Gastrocnemius medialis (tissue), 4 donors: ENCODE data around the gene GALNT10. TPM values are rescaled to one million over a fixed set of nuclear protein-coding genes. Genes with fewer than 3 reads are reported as not detected.

ENCODE experiments used
- ATAC-seq, 2 donors: fragments of 150-250 bp; one replicate each; pipeline ENCODE4 v1.9.1; 2016
- DNase-seq, 2 donors: peaks; one replicate each; pipeline ENCODE4 v3.0.0-alpha.2; 2019
- H3K27ac ChIP-seq, 4 donors: fragments of 200-600 bp; sonication (generic); 1 replicate in 1 of 4; 2 replicates in 3 of 4; pipeline ENCODE4 v1.5.1; 2016 to 2018; ENCODE audit warnings: mild to moderate bottlenecking in 2 of 4, moderate library complexity in 1 of 4
- H3K27me3 ChIP-seq, 3 donors: fragments of 200-600 bp; sonication (generic) in 2 of 3; 1 replicate in 1 of 3; 2 replicates in 2 of 3; pipeline versions ENCODE4 v1.5.1 to v1.6.0; 2016 to 2019; ENCODE audit warnings: mild to moderate bottlenecking in 1 of 3, moderate library complexity in 1 of 3
- H3K36me3 ChIP-seq, 2 donors: fragments of 200-600 bp; sonication (generic) in 1 of 2; one replicate each; pipeline ENCODE4 v1.5.1; 2017 to 2018
- H3K4me1 ChIP-seq, 2 donors: fragments of 200-600 bp; sonication (generic) in 1 of 2; one replicate each; pipeline ENCODE4 v1.5.1; 2016 to 2017; ENCODE audit warnings: mild to moderate bottlenecking in 2 of 2
- H3K4me3 ChIP-seq, 4 donors: fragments of 200-600 bp; sonication (generic) in 3 of 4; 1 replicate in 1 of 4; 2 replicates in 3 of 4; pipeline ENCODE4 v1.5.1; 2016 to 2019; ENCODE audit warnings: mild to moderate bottlenecking in 2 of 4
- H3K9me3 ChIP-seq, 3 donors: fragments of 200-600 bp; sonication (generic) in 2 of 3; 1 replicate in 1 of 3; 2 replicates in 2 of 3; pipeline ENCODE4 v1.5.1; 2016 to 2019
- CTCF ChIP-seq, 5 experiments: fragments of 450-650 bp in 3 of 5; fragments of 200-600 bp in 2 of 5; sonication (generic) in 2 of 5; IDR thresholded peaks in 4 of 5; conservative IDR thresholded peaks in 1 of 5; 1 replicate in 4 of 5; 2 replicates in 1 of 5; pipeline ENCODE4 v1.5.1; 2016 to 2019; ENCODE audit warnings: antibody characterized with exemption in 5 of 5, mild to moderate bottlenecking in 3 of 5, moderate library complexity in 3 of 5
- POLR2A ChIP-seq, 2 donors: fragments of 450-650 bp; IDR thresholded peaks; one replicate each; pipeline ENCODE4 v1.6.1; 2017; ENCODE audit warnings: antibody characterized with exemption in 2 of 2, mild to moderate bottlenecking in 2 of 2, moderate library complexity in 2 of 2
- in situ Hi-C, 4 donors: fragments of 200-750 bp; cut with MboI; loops; one replicate each; pipeline versions ENCODE4 v1.15.0 to v1.8.0; 2017; ENCODE audit warnings: low sequenced_read_pairs in 4 of 4
- intact Hi-C: fragments of 100-400 bp; cut with DNase I; formaldehyde crosslinking; loops from one replicate; pipeline ENCODE4 v1.15.1; 2023; ENCODE audit warnings: low total_unique reads
- total RNA-seq, 4 donors: library from RNA; depleted of rRNA; stranded (reverse); fragments of >200 nt; gene quantifications; one replicate each; pipeline versions ENCODE4 v1.1.0 to v1.2.3, GENCODE V29; 2016

GALNT10 gene
- total RNA-seq, 4 donors from 2014 or later = 6.1 to 9.9 (median 6.4) TPM

GRCh38 chr5:154445422-154446194 lies 255.1 kb downstream of the GALNT10 start, which contains the start of gene SAP30L:
Gene SAP30L (plus strand): TSS chr5:154445997. CDS start chr5:154446605, 608 bp downstream.
- DNase-seq = peak; percentile 87 to 95
- H3K36me3 ChIP-seq = peaks cover 0 to 7% of the 10 kb centered on the region in 2 donors
- intact Hi-C loops (loop anchor here (5.0 kb wide), 2 partner anchors 253 to 403 kb away; partner anchors contain the start of gene GALNT10), in situ Hi-C loops (no loop called here)
- H3K27ac ChIP-seq = peak within 1 kb of the TSS; percentile 75 to 84 (median 82)
- no peaks in the 10 kb centered on the region for H3K27me3 ChIP-seq
- H3K4me1 ChIP-seq = peaks cover 22 to 42% of the 10 kb centered on the region in 2 donors
- ATAC-seq = peak; percentile 94 to 96
- TF ChIP-seq CTCF (IDR thresholded peaks at IDR 0.05 in 4 of 5, conservative IDR thresholded peaks at IDR 0.05 in 1 of 5) (no peak), POLR2A (IDR thresholded peaks at IDR 0.05) (peak; percentile 71 to 83)
- H3K9me3 ChIP-seq = no peaks in the 10 kb centered on the region
- peak within 1 kb of the TSS; percentile 83 to 96 (median 88) for H3K4me3 ChIP-seq

GRCh38 chr5:154446195-154447088 lies 255.9 kb downstream of the GALNT10 start:
- Histone ChIP-seq H3K4me3 (peak overlapping the region; percentile 74 to 88 (median 85)), H3K27me3 (no peaks in the 10 kb centered on the region), H3K36me3 (peaks cover 0 to 9% of the 10 kb centered on the region in 2 donors), H3K27ac (peak overlapping the region; percentile 62 to 84 (median 78)), H3K4me1 (peaks cover 22 to 42% of the 10 kb centered on the region in 2 donors), H3K9me3 (no peaks in the 10 kb centered on the region)
- TF ChIP-seq POLR2A (IDR thresholded peaks at IDR 0.05) = no peak
- no peak for TF ChIP-seq CTCF (IDR thresholded peaks at IDR 0.05 in 4 of 5, conservative IDR thresholded peaks at IDR 0.05 in 1 of 5)
- in situ Hi-C loops = no loop called here
- intact Hi-C loops = loop anchor here (5.0 kb wide), 2 partner anchors 254 to 404 kb away; partner anchors contain the start of gene GALNT10
- DNase-seq (peak in 1 of 2 donors; percentile 13), ATAC-seq (peak; percentile 19 to 34)

- in situ Hi-C loops = no loop called here
- H3K36me3 ChIP-seq = peaks cover 0 to 16% of the 10 kb centered on the region in 2 donors
- H3K4me1 ChIP-seq = peaks cover 22 to 42% of the 10 kb centered on the region in 2 donors
- ATAC-seq (no peak), DNase-seq (no peak)
- H3K27me3 ChIP-seq = no peaks in the 10 kb centered on the region
- peak overlapping the region; percentile 62 to 84 (median 78) for H3K27ac ChIP-seq
- TF ChIP-seq CTCF (IDR thresholded peaks at IDR 0.05 in 4 of 5, conservative IDR thresholded peaks at IDR 0.05 in 1 of 5) = no peak
- no peak for TF ChIP-seq POLR2A (IDR thresholded peaks at IDR 0.05)
- no peaks in the 10 kb centered on the region for H3K9me3 ChIP-seq
- intact Hi-C loops = loop anchor here (5.0 kb wide), 2 partner anchors 255 to 405 kb away; partner anchors contain the start of gene GALNT10
- peak overlapping the region; percentile 74 to 88 (median 85) for H3K4me3 ChIP-seq
Observed at GRCh38 chr5:154447089-154447725, 256.7 kb downstream of the GALNT10 start.

- H3K36me3 ChIP-seq = peaks cover 0 to 39% of the 10 kb centered on the region in 2 donors
- TF ChIP-seq CTCF (IDR thresholded peaks at IDR 0.05 in 4 of 5, conservative IDR thresholded peaks at IDR 0.05 in 1 of 5) (no peak), POLR2A (IDR thresholded peaks at IDR 0.05) (no peak)
- no peaks in the 10 kb centered on the region for H3K9me3 ChIP-seq
- H3K27ac ChIP-seq = no peak overlapping the region
- no peak for ATAC-seq
- no peak for DNase-seq
- H3K4me3 ChIP-seq = no peak overlapping the region
- H3K27me3 ChIP-seq = no peaks in the 10 kb centered on the region
- intact Hi-C loops (loop anchor here (5.0 kb wide), 2 partner anchors 257 to 407 kb away; partner anchors contain the start of gene GALNT10), in situ Hi-C loops (no loop called here)
- peaks cover 21 to 34% of the 10 kb centered on the region in 2 donors for H3K4me1 ChIP-seq
Observed at GRCh38 chr5:154449786-154450185, 259.3 kb downstream of the GALNT10 start.
